Measurements from ENCODE around the gene ZBTB8A. TPM values are rescaled to one million over a fixed set of nuclear protein-coding genes. Genes with fewer than 3 reads are reported as not detected.

The ZBTB8A gene
- total and polyA plus RNA-seq, 10 of the 15 experiments (the other 5 are each of a cell fraction or from before 2014, with no cell fraction given): 0.48 to 4.7 (median 2.4) TPM

GRCh38 chr1:32619701-32620485 lies 80.7 kb downstream of the ZBTB8A start (continued):
- TF ChIP-seq IRF3 (IDR thresholded peaks at IDR 0.05): no peak
- TF ChIP-seq ZNF207 (IDR thresholded peaks at IDR 0.05; ENCODE audit: borderline replicate concordance): no peak
- TF ChIP-seq ATF7 (IDR thresholded peaks at IDR 0.05; ENCODE audit: low read depth): no peak; the same call in 1 of the 2 replicates
- TF ChIP-seq KDM1A (IDR thresholded peaks at IDR 0.05; ENCODE audit: borderline replicate concordance): no peak
- peak; percentile 97 for TF ChIP-seq RUNX3 (IDR thresholded peaks at IDR 0.05; ENCODE audit: low read length)
- no peak for TF ChIP-seq PKNOX1 (IDR thresholded peaks at IDR 0.05)
- TF ChIP-seq IKZF2 (IDR thresholded peaks at IDR 0.05): peak; percentile 72 to 83; a peak in 3 of 4 replicates
- TF ChIP-seq EP300 (IDR thresholded peaks at IDR 0.05; ENCODE audit: borderline replicate concordance in 1 of 2, control insufficient read depth in 1 of 2, low read depth in 2 of 2, low read length in 2 of 2): peak; percentile 55 to 70; a peak in 3 of 4 replicates
- no peak for TF ChIP-seq ZBED1 (IDR thresholded peaks at IDR 0.05; ENCODE audit: borderline replicate concordance)
- no peak for TF ChIP-seq ZNF622 (IDR thresholded peaks at IDR 0.05)
- TF ChIP-seq, protein P1, sequence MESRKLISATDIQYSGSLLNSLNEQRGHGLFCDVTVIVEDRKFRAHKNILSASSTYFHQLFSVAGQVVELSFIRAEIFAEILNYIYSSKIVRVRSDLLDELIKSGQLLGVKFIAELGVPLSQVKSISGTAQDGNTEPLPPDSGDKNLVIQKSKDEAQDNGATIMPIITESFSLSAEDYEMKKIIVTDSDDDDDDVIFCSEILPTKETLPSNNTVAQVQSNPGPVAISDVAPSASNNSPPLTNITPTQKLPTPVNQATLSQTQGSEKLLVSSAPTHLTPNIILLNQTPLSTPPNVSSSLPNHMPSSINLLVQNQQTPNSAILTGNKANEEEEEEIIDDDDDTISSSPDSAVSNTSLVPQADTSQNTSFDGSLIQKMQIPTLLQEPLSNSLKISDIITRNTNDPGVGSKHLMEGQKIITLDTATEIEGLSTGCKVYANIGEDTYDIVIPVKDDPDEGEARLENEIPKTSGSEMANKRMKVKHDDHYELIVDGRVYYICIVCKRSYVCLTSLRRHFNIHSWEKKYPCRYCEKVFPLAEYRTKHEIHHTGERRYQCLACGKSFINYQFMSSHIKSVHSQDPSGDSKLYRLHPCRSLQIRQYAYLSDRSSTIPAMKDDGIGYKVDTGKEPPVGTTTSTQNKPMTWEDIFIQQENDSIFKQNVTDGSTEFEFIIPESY (IDR thresholded peaks at IDR 0.05): no peak
- TF ChIP-seq REST (IDR thresholded peaks at IDR 0.05; ENCODE audit: low read depth, low read length): no peak
- TF ChIP-seq, protein P2, sequence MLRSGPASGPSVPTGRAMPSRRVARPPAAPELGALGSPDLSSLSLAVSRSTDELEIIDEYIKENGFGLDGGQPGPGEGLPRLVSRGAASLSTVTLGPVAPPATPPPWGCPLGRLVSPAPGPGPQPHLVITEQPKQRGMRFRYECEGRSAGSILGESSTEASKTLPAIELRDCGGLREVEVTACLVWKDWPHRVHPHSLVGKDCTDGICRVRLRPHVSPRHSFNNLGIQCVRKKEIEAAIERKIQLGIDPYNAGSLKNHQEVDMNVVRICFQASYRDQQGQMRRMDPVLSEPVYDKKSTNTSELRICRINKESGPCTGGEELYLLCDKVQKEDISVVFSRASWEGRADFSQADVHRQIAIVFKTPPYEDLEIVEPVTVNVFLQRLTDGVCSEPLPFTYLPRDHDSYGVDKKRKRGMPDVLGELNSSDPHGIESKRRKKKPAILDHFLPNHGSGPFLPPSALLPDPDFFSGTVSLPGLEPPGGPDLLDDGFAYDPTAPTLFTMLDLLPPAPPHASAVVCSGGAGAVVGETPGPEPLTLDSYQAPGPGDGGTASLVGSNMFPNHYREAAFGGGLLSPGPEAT (IDR thresholded peaks at IDR 0.05; ENCODE audit: low read depth): peak; percentile 31; the same call in 1 of the 2 replicates
- peak; percentile 36 to 48; a peak in 2 of 4 replicates for TF ChIP-seq BHLHE40 (IDR thresholded peaks at IDR 0.05; ENCODE audit: borderline replicate concordance in 1 of 2, low read depth in 2 of 2, low read length in 1 of 2)
- no peak for TF ChIP-seq NFYB (IDR thresholded peaks at IDR 0.05; ENCODE audit: insufficient read depth, low read depth, low read length)
- 0 out of 2 replicates have a peak, but pooled peaks have one; percentile 63 for TF ChIP-seq NBN (IDR thresholded peaks at IDR 0.05)
- TF ChIP-seq CHD2 (IDR thresholded peaks at IDR 0.05; ENCODE audit: borderline replicate concordance, low read depth, low read length): no peak
- TF ChIP-seq RAD51 (IDR thresholded peaks at IDR 0.05): no peak
- no peak for TF ChIP-seq CBX3 (IDR thresholded peaks at IDR 0.05; ENCODE audit: borderline replicate concordance, low read depth)
- no peak for TF ChIP-seq ZNF384 (IDR thresholded peaks at IDR 0.05; ENCODE audit: borderline replicate concordance, low read depth, low read length)
